Esophagus muscularis mucosa (tissue), 3 donors: Measurements from ENCODE around the gene NEK7.

Source experiments
- CTCF ChIP-seq, 3 experiments: fragments of 200-600 bp in 2 of 3; fragments of 450-650 bp in 1 of 3; sonication (generic) in 2 of 3; IDR thresholded peaks; one replicate each; pipeline ENCODE4 v1.5.1; 2017 to 2019; ENCODE audit warnings: antibody characterized with exemption in 3 of 3, mild to moderate bottlenecking in 2 of 3, moderate library complexity in 1 of 3
- POLR2A ChIP-seq: fragments of 450-650 bp; IDR thresholded peaks from one replicate; pipeline ENCODE4 v1.6.1; 2017; ENCODE audit warnings: antibody characterized with exemption, moderate library complexity, mild to moderate bottlenecking, low read depth
- POLR2AphosphoS5 ChIP-seq, 2 donors: sonication (generic); formaldehyde crosslinking; IDR thresholded peaks; one replicate each; pipeline ENCODE4 v1.6.1; 2017; ENCODE audit warnings: antibody characterized with exemption in 2 of 2

GRCh38 chr1:198185759-198186158 lies 29.0 kb downstream of the NEK7 start:
- TF ChIP-seq CTCF (IDR thresholded peaks at IDR 0.05): no peak
- no peak for TF ChIP-seq POLR2A
- no peak for TF ChIP-seq POLR2AphosphoS5 (IDR thresholded peaks at IDR 0.05)
